Activated CD8-positive, alpha-beta memory T cell treated with anti-CD3 and anti-CD28 coated beads, Interleukin-2, amount 10 ng/mL, durations not matched to agents 7 days and 5 days (primary cell): ENCODE results near the gene GDAP1L1. TPM values are rescaled to one million over a fixed set of nuclear protein-coding genes. Genes with fewer than 3 reads are reported as not detected.

Experiments
- ATAC-seq: fragments of 150-1000 bp; cut with Tn5 transposase; one replicate; pipeline ENCODE4 v1.10.0; 2021; ENCODE audit warnings: moderate library complexity
- CTCF ChIA-PET: fragments of 350-600 bp; sonication (Branson Sonifier 250); formaldehyde crosslinking; loops from one replicate; lab custom pipeline; 2021; ENCODE audit warnings: antibody characterized with exemption; lab: Charles Lee
- DNase-seq: peaks from one replicate; pipeline ENCODE4 v3.0.0-alpha.2; 2020
- H3K27ac Mint-ChIP-seq: one replicate; pipeline ENCODE4 v1.8.0; 2021; ENCODE audit warnings: mild to moderate bottlenecking, mixed read lengths
- H3K27me3 Mint-ChIP-seq: one replicate; pipeline ENCODE4 v1.8.0; 2021; ENCODE audit warnings: mixed read lengths
- H3K36me3 Mint-ChIP-seq: one replicate; pipeline ENCODE4 v1.8.0; 2021; ENCODE audit warnings: mild to moderate bottlenecking, mixed read lengths
- H3K4me1 Mint-ChIP-seq: one replicate; pipeline ENCODE4 v1.8.0; 2021; ENCODE audit warnings: mixed read lengths
- H3K4me3 Mint-ChIP-seq: one replicate; pipeline ENCODE4 v1.8.0; 2021; ENCODE audit warnings: mild to moderate bottlenecking, moderate library complexity, mixed read lengths
- H3K9me3 Mint-ChIP-seq: one replicate; pipeline ENCODE4 v1.8.0; 2022; ENCODE audit warnings: low read depth, mixed read lengths
- total RNA-seq, 2 experiments: library from RNA; stranded (reverse); gene quantifications; one replicate each; pipeline ENCODE4 v1.2.3, GENCODE V29; 2021

GDAP1L1 gene
- total RNA-seq, 2 experiments from 2014 or later, result not detected

- DNase-seq, result no peak
- Mint-ChIP-seq H3K4me1 (no peaks in the 10 kb centered on the region), H3K27me3 (peaks cover 34% of the 10 kb centered on the region), H3K9me3 (no peaks in the 10 kb centered on the region), H3K27ac (no peak overlapping the region), H3K4me3 (no peak overlapping the region), H3K36me3 (no peaks in the 10 kb centered on the region)
- ATAC-seq, result no peak
- CTCF ChIA-PET, result no interaction called here
Measured at GRCh38 chr20:44247586-44248409, 690 bp downstream of the GDAP1L1 start.

GRCh38 chr20:44248410-44248759, 1.3 kb downstream of the GDAP1L1 start:
- DNase-seq, result no peak
- H3K27me3 Mint-ChIP-seq, result peaks cover 34% of the 10 kb centered on the region
- no peaks in the 10 kb centered on the region for H3K36me3 Mint-ChIP-seq
- no peak overlapping the region for H3K27ac Mint-ChIP-seq
- H3K4me1 Mint-ChIP-seq, result no peaks in the 10 kb centered on the region
- no peaks in the 10 kb centered on the region for H3K9me3 Mint-ChIP-seq
- no peak overlapping the region for H3K4me3 Mint-ChIP-seq
- CTCF ChIA-PET, result interaction anchor here (0.7 kb wide), 1 partner anchor 22 kb away, joined by 4 read pairs; no protein-coding TSS in a partner anchor
- ATAC-seq, result no peak

DNA sequence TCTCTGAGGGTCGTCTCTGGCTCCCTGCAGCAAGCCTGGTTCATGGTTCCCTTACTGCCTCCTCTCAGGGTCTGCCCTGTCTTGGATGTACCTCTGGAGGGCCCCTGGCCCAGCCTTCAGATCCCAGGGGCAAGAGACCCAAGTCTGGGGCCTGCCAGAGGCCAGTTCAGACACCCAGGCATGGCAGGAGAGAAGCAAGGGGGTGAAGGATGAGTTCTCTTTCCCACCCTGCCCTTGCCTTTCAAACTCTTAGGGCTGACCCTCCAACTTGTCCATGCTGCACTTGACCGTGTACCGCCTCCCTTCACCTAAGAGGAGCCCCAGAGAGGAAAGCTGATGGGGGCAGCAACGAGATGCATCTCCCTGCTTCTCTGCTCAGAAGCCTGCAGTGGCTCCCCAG, 4.2 kb downstream of the GDAP1L1 start:
- CTCF ChIA-PET, result no interaction called here
- ATAC-seq (no peak), DNase-seq (no peak)
- no peaks in the 10 kb centered on the region for H3K9me3 Mint-ChIP-seq
- no peak overlapping the region for H3K4me3 Mint-ChIP-seq
- H3K27me3 Mint-ChIP-seq, result peaks cover 22% of the 10 kb centered on the region
- H3K27ac Mint-ChIP-seq, result no peak overlapping the region
- H3K4me1 Mint-ChIP-seq, result no peaks in the 10 kb centered on the region
- H3K36me3 Mint-ChIP-seq, result no peaks in the 10 kb centered on the region

GRCh38 chr20:44253528-44253927, 6.4 kb downstream of the GDAP1L1 start:
- Mint-ChIP-seq H3K9me3 (no peaks in the 10 kb centered on the region), H3K36me3 (no peaks in the 10 kb centered on the region), H3K27me3 (peaks cover 6% of the 10 kb centered on the region), H3K4me1 (no peaks in the 10 kb centered on the region), H3K27ac (no peak overlapping the region), H3K4me3 (no peak overlapping the region)
- CTCF ChIA-PET, result no interaction called here
- ATAC-seq (no peak), DNase-seq (no peak)

- H3K27ac Mint-ChIP-seq, result no peak overlapping the region
- no peaks in the 10 kb centered on the region for H3K9me3 Mint-ChIP-seq
- H3K36me3 Mint-ChIP-seq, result no peaks in the 10 kb centered on the region
- DNase-seq (no peak), ATAC-seq (no peak)
- H3K27me3 Mint-ChIP-seq, result peaks cover under 1% of the 10 kb centered on the region
- H3K4me3 Mint-ChIP-seq, result no peak overlapping the region
- CTCF ChIA-PET, result no interaction called here
- H3K4me1 Mint-ChIP-seq, result no peaks in the 10 kb centered on the region
Measured at GRCh38 chr20:44254073-44254472, 7.0 kb downstream of the GDAP1L1 start.

GRCh38 chr20:44255942-44256341, 8.8 kb downstream of the GDAP1L1 start:
- CTCF ChIA-PET, result no interaction called here
- no peaks in the 10 kb centered on the region for H3K4me1 Mint-ChIP-seq
- H3K36me3 Mint-ChIP-seq, result no peaks in the 10 kb centered on the region
- no peak for DNase-seq
- no peaks in the 10 kb centered on the region for H3K9me3 Mint-ChIP-seq
- H3K27me3 Mint-ChIP-seq, result no peaks in the 10 kb centered on the region
- no peak for ATAC-seq
- H3K4me3 Mint-ChIP-seq, result no peak overlapping the region
- H3K27ac Mint-ChIP-seq, result no peak overlapping the region

DNA sequence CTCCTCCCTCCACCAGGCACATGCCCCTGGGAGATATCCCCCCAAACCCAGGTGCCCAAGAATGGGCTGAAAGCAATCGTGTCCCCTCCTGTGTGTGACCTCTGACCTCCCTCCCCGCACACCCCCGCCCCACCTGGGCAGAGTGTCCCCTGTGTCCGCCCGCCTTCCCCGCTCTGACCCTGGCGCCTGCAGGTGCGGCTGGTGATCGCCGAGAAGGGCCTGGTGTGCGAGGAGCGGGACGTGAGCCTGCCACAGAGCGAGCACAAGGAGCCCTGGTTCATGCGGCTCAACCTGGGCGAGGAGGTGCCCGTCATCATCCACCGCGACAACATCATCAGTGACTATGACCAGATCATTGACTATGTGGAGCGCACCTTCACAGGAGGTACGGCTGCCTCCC, 9.9 kb downstream of the GDAP1L1 start:
- Mint-ChIP-seq H3K4me3 (no peak overlapping the region), H3K4me1 (no peaks in the 10 kb centered on the region), H3K9me3 (no peaks in the 10 kb centered on the region), H3K27ac (no peak overlapping the region), H3K36me3 (no peaks in the 10 kb centered on the region), H3K27me3 (no peaks in the 10 kb centered on the region)
- no peak for ATAC-seq
- CTCF ChIA-PET, result no interaction called here
- DNase-seq, result no peak

DNA sequence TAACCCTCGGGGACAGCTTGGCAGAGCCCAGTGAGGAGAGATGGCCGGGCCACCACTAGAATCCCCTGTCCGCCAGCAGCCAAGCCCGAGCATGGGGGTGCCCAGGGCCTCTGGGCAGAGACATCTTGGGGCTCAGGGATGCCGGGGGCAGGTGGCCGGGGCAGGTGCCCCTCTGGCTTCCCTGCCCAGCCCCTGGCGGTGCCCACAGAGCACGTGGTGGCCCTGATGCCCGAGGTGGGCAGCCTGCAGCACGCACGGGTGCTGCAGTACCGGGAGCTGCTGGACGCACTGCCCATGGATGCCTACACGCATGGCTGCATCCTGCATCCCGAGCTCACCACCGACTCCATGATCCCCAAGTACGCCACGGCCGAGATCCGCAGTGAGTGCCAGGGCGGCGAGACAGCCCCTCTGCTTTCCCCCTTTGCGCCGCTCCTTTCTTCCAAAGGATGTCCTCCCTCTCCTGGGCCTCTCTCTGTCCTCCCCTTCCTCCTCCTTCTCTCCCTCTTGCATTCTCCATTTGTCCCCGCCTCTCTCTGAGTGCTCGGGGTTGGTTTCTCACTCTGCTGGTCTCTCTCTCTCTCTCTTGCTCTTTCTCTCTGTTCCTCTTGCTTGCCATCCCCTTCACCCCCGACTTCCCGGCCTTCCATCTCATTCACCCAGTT, 11.2 kb downstream of the GDAP1L1 start:
- Mint-ChIP-seq H3K4me1 (no peaks in the 10 kb centered on the region), H3K9me3 (no peaks in the 10 kb centered on the region), H3K27ac (no peak overlapping the region), H3K36me3 (no peaks in the 10 kb centered on the region), H3K4me3 (no peak overlapping the region), H3K27me3 (no peaks in the 10 kb centered on the region)
- ATAC-seq, result no peak
- CTCF ChIA-PET, result no interaction called here
- no peak for DNase-seq

GRCh38 chr20:44264287-44264686, 17.2 kb downstream of the GDAP1L1 start:
- H3K4me1 Mint-ChIP-seq, result no peaks in the 10 kb centered on the region
- no peaks in the 10 kb centered on the region for H3K9me3 Mint-ChIP-seq
- H3K27ac Mint-ChIP-seq, result no peak overlapping the region
- no peaks in the 10 kb centered on the region for H3K27me3 Mint-ChIP-seq
- H3K36me3 Mint-ChIP-seq, result no peaks in the 10 kb centered on the region
- H3K4me3 Mint-ChIP-seq, result no peak overlapping the region
- ATAC-seq (no peak), DNase-seq (no peak)
- CTCF ChIA-PET, result interaction anchor here (1.0 kb wide), 1 partner anchor 19 kb away, joined by 3 read pairs; no protein-coding TSS in a partner anchor

- DNase-seq, result no peak
- no peak for ATAC-seq
- Mint-ChIP-seq H3K4me1 (no peaks in the 10 kb centered on the region), H3K27ac (no peak overlapping the region), H3K36me3 (no peaks in the 10 kb centered on the region), H3K4me3 (no peak overlapping the region), H3K9me3 (no peaks in the 10 kb centered on the region), H3K27me3 (no peaks in the 10 kb centered on the region)
- CTCF ChIA-PET, result no interaction called here
Measured at GRCh38 chr20:44268802-44269201, 21.7 kb downstream of the GDAP1L1 start.

DNA sequence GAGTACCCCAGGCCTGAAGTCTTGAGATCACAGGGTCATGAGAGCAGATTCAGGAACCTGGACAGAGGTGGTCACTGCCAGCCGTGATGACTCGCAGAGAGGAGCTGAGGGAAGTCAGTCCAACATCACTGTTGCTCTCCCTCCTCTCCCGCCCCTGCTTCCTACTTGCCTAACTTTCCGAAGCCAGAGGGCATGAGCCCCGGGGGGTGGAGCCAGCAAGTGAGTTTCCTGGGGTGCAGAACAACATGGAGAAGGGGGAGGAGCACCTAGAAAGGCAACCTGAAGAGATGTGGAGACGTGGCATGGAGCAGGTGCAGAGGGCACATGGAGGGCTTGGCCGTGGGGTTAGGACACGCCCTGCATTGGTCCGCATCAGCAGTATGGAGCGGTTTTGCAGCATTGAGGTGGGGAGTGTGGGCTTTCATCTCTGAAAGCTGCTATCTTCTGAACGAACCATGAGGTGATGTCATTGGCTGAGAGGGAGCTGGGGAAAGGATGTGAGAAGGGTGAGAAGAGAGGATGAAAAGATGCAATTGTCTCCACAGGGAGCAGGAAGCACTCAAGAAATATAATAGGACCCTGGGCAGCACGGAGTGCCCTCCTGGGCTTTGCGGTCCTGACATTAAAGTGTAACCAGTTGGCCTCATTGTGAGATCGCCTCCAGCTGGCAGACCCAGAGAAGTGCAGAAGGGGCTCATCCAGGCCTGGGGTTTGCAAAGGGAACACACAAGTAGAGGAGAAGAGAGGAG, 25.0 kb downstream of the GDAP1L1 start:
- Mint-ChIP-seq H3K36me3 (no peaks in the 10 kb centered on the region), H3K27ac (no peak overlapping the region), H3K27me3 (no peaks in the 10 kb centered on the region), H3K4me3 (no peak overlapping the region), H3K9me3 (no peaks in the 10 kb centered on the region), H3K4me1 (no peaks in the 10 kb centered on the region)
- ATAC-seq (no peak), DNase-seq (no peak)
- CTCF ChIA-PET, result interaction anchor here (1.0 to 1.2 kb wide), 2 partner anchors 39 to 55 kb away, joined by 3 to 4 read pairs; partner anchors contain the start of gene FITM2

DNA sequence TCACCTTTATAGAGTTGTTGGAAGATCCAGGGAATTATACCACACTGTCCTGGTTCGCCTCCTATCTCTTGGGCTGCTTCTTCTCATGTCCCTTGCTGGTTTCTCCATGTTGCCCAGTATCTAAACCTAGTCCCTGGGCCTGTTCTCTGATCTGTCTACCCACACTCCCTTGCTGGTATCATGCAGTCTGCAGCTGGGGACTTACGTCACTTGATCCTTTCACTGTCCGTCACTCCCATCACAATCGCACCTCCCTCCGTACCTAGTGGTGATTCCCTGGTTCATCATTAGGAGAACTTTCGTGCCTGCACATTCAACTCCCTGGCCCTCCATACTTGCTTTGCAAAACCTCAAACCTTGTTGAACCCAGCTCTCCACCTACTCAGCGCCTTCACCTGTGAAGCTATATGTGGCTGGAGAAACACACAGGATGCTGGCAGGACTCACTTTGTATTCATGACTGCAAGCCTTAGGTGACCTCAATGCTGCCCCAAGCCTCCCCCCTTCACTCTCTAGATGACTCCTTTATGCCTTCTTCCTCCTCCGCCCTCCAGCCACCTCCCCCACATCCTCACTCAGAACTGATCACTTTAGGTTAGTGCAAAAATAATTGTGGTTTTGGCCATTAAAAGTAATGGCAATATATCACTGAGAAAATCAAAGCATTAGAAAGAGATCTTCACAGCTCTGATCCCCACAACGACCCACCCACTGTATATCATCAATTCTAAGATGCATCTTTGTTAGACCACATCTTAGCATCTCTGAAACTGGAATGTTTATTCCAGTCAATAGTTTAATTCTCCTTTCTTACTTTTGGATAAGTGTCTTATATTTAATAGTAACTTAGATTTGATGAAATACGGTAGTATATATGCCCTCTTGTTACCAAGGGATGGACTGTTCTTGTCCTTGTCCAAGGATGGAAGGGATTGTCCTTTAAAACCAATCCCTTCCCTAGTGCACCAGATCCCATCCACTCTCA, 26.4 kb downstream of the GDAP1L1 start:
- H3K4me3 Mint-ChIP-seq, result no peak overlapping the region
- H3K4me1 Mint-ChIP-seq, result no peaks in the 10 kb centered on the region
- CTCF ChIA-PET, result interaction anchor here (0.6 to 1.5 kb wide), 4 partner anchors 37 to 58 kb away, joined by 3 to 5 read pairs (median 4); partner anchors contain the start of gene FITM2
- no peak overlapping the region for H3K27ac Mint-ChIP-seq
- no peaks in the 10 kb centered on the region for H3K9me3 Mint-ChIP-seq
- DNase-seq (peak; percentile 61), ATAC-seq (peak; percentile 63)
- H3K27me3 Mint-ChIP-seq, result no peaks in the 10 kb centered on the region
- no peaks in the 10 kb centered on the region for H3K36me3 Mint-ChIP-seq
